ENCODE measurements around the gene VARS2. TPM values are rescaled to one million over a fixed set of nuclear protein-coding genes. Genes with fewer than 3 reads are reported as not detected.

Gene VARS2
- polyA plus RNA-seq, 1 of the 3 experiments (the other 2 are of a cell fraction), result 31.2 TPM

- TF ChIP-seq USF1 (IDR thresholded peaks at IDR 0.05; ENCODE audit: borderline replicate concordance, low read depth) (no peak), FOXJ3 (CRISPR knock-in tag; IDR thresholded peaks at IDR 0.05) (no peak), SMC3 (IDR thresholded peaks at IDR 0.05; ENCODE audit: low read depth, low read length) (no peak), EP300 (IDR thresholded peaks at IDR 0.05; ENCODE audit: borderline replicate concordance in 1 of 2, low read depth in 1 of 2, low read length in 1 of 2) (no peak), FOXM1 (IDR thresholded peaks at IDR 0.05; ENCODE audit: low read depth) (no peak), GABPA (IDR thresholded peaks at IDR 0.05; ENCODE audit: low read depth) (no peak)
- TF ChIP-seq, protein P1, sequence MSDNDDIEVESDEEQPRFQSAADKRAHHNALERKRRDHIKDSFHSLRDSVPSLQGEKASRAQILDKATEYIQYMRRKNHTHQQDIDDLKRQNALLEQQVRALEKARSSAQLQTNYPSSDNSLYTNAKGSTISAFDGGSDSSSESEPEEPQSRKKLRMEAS (IDR thresholded peaks at IDR 0.05; ENCODE audit: low read depth), result no peak
Observed at GRCh38 chr6:30964075-30964474, 50.0 kb downstream of the VARS2 start (continued).

- no peak overlapping the region for H3K4me3 ChIP-seq (ENCODE audit: low read depth in 2 of 2, low read length in 1 of 2)
- no peak overlapping the region for H3K4me2 ChIP-seq
- no peak overlapping the region for H2AFZ ChIP-seq (ENCODE audit: low read depth)
Observed at GRCh38 chr6:30965140-30965601, 51.1 kb downstream of the VARS2 start.

More at GRCh38 chr6:30965140-30965601, 51.1 kb downstream of the VARS2 start:
- no peaks in the 10 kb centered on the region for H3K9me3 ChIP-seq
- no peak overlapping the region for H3K27ac ChIP-seq (ENCODE audit: low read depth in 2 of 2, low read length in 1 of 2)
- no peak overlapping the region for H3K9ac ChIP-seq
- no peaks in the 10 kb centered on the region for H3K9me2 ChIP-seq
- ChIA-PET CTCF (interaction anchor here (0.6 to 1.2 kb wide), 3 partner anchors 46 to 1593 kb away, joined by 3 read pairs; no protein-coding TSS in a partner anchor), POLR2A (no interaction called here)
- no peaks in the 10 kb centered on the region for H3K79me2 ChIP-seq (ENCODE audit: insufficient read depth)
- H3K36me3 ChIP-seq (replicated peaks in 1 of 2; ENCODE audit: control insufficient read depth in 1 of 2, insufficient read depth in 2 of 2, low read length in 1 of 2), result no peaks in the 10 kb centered on the region
- WGBS (ENCODE audit: low lambda C conversion rate), result 34% methylated on average over 3 of the region's 5 CpGs
- TF ChIP-seq NRF1 (IDR thresholded peaks at IDR 0.05; ENCODE audit: low read depth, low read length), result no peak
- TF ChIP-seq MXI1 (IDR thresholded peaks at IDR 0.05; ENCODE audit: low read depth, low read length), result no peak
- no peak for TF ChIP-seq JUND (IDR thresholded peaks at IDR 0.05)
- TF ChIP-seq EP300 (IDR thresholded peaks at IDR 0.05; ENCODE audit: borderline replicate concordance in 1 of 2, low read depth in 1 of 2, low read length in 1 of 2), result no peak
- TF ChIP-seq USF1 (IDR thresholded peaks at IDR 0.05; ENCODE audit: borderline replicate concordance, low read depth), result no peak
- TF ChIP-seq RFX5 (IDR thresholded peaks at IDR 0.05; ENCODE audit: low read length), result no peak
- no peak for TF ChIP-seq REST (IDR thresholded peaks at IDR 0.05; ENCODE audit: low read depth, low read length)
- TF ChIP-seq TEAD4 (IDR thresholded peaks at IDR 0.05; ENCODE audit: borderline replicate concordance, insufficient read depth), result no peak
- no peak for TF ChIP-seq SMC3 (IDR thresholded peaks at IDR 0.05; ENCODE audit: low read depth, low read length)
- TF ChIP-seq NFIC (IDR thresholded peaks at IDR 0.05; ENCODE audit: borderline replicate concordance), result no peak
- TF ChIP-seq, protein P2, sequence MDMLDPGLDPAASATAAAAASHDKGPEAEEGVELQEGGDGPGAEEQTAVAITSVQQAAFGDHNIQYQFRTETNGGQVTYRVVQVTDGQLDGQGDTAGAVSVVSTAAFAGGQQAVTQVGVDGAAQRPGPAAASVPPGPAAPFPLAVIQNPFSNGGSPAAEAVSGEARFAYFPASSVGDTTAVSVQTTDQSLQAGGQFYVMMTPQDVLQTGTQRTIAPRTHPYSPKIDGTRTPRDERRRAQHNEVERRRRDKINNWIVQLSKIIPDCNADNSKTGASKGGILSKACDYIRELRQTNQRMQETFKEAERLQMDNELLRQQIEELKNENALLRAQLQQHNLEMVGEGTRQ (IDR thresholded peaks at IDR 0.05; ENCODE audit: borderline replicate concordance, low read depth, low read length), result no peak
- no peaks in the 10 kb centered on the region for H3F3A ChIP-seq (replicated peaks; ENCODE audit: insufficient read depth)
- H3K27me3 ChIP-seq (ENCODE audit: insufficient read depth), result no peaks in the 10 kb centered on the region; the same call in 1 of the 2 replicates
- no peaks in the 10 kb centered on the region; a peak in 1 of 4 replicates for H3K4me1 ChIP-seq (ENCODE audit: control insufficient read depth in 1 of 2, insufficient read depth in 2 of 2, low read depth in 1 of 2, low read length in 1 of 2)
- DNase-seq, result no peak
- H4K20me1 ChIP-seq (ENCODE audit: insufficient read depth), result no peaks in the 10 kb centered on the region
